22Rv1 (cell line): ENCODE results near the gene TNFAIP2.
"Not testable (repeated sequence)": the region's sequence is repeated elsewhere in the genome, so short reads cannot be mapped to it uniquely, and the experiment has no call there.

ENCODE experiments used
- CTCF ChIP-seq: fragments of 450-650 bp; IDR thresholded peaks from 2 replicates; pipeline ENCODE4 v1.5.1; 2017; ENCODE audit warnings: mild to moderate bottlenecking
- ZFX ChIP-seq: fragments of 450-650 bp; IDR thresholded peaks from 2 replicates; pipeline ENCODE4 v1.6.1; 2017; ENCODE audit warnings: antibody characterized with exemption, borderline replicate concordance

- TF ChIP-seq CTCF, ZFX: not testable (repeated sequence)
Measured at GRCh38 chr14:103176176-103176575, 52.9 kb downstream of the TNFAIP2 start.
